Neural cell (in vitro differentiated cells): Measurements from ENCODE around the gene PSIP1.

Experiments
- EP300 ChIP-seq: fragments of 450-650 bp; conservative IDR thresholded peaks from 2 replicates; pipeline ENCODE4 v1.6.1; 2014; ENCODE audit warnings: antibody characterized with exemption, mild to moderate bottlenecking, moderate library complexity; ENCODE audit not compliant: poor library complexity, severe bottlenecking
- EZH2 ChIP-seq: fragments of 200-600, 300-800 bp; shearing (Covaris generic), sonication (generic); IDR thresholded peaks from 2 replicates; pipeline ENCODE4 v1.6.1; 2014; ENCODE audit warnings: antibody characterized with exemption, low read length, borderline replicate concordance, mild to moderate bottlenecking; ENCODE audit not compliant: insufficient read depth, poor library complexity, severe bottlenecking
- MXI1 ChIP-seq: fragments of 450-650 bp; conservative IDR thresholded peaks from 2 replicates; pipeline ENCODE4 v1.6.1; 2014; ENCODE audit warnings: antibody characterized with exemption, mild to moderate bottlenecking; ENCODE audit not compliant: poor library complexity, severe bottlenecking
- POLR2AphosphoS5 ChIP-seq: IDR thresholded peaks from 2 replicates; pipeline ENCODE4 v1.6.1; 2012
- RAD21 ChIP-seq: fragments of 450-650 bp; conservative IDR thresholded peaks from 2 replicates; pipeline ENCODE4 v1.6.1; 2014; ENCODE audit warnings: antibody characterized with exemption, mild to moderate bottlenecking, moderate library complexity
- SMC3 ChIP-seq: fragments of 450-650 bp; conservative IDR thresholded peaks from 2 replicates; pipeline ENCODE4 v1.6.1; 2014; ENCODE audit warnings: antibody characterized with exemption, mild to moderate bottlenecking, moderate library complexity; ENCODE audit not compliant: poor library complexity
- TAF1 ChIP-seq: IDR thresholded peaks from 2 replicates; pipeline ENCODE4 v1.6.1; 2012; ENCODE audit warnings: low read depth
- TF ChIP-seq, protein P1 (sequence below): fragments of 450-650 bp; IDR thresholded peaks from 2 replicates; pipeline ENCODE4 v1.5.1; 2014; ENCODE audit warnings: antibody characterized with exemption, mild to moderate bottlenecking, moderate library complexity; ENCODE audit not compliant: poor library complexity, severe bottlenecking
- TF ChIP-seq, protein P2 (sequence below): IDR thresholded peaks from 2 replicates; pipeline ENCODE4 v1.6.1; 2012; ENCODE audit warnings: borderline replicate concordance

DNA sequence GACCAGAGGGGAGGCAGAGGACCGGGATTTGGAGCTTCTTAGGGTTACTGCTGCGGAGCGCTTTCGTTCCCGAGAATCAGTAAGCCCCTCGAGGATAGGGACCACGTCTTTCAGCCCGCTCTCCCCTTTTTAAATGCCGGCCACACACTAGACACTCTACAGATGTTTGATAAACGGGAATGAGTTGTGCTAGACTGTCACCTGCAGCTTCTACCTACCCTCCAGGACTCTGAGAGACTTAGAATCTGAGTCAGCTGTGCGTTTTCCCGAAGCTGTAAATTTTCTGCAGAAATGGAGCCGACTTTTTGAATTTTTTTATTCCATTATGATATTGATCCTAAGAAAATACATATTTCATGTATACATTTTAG, 42.7 kb upstream of the PSIP1 start:
- TF ChIP-seq, protein P1, sequence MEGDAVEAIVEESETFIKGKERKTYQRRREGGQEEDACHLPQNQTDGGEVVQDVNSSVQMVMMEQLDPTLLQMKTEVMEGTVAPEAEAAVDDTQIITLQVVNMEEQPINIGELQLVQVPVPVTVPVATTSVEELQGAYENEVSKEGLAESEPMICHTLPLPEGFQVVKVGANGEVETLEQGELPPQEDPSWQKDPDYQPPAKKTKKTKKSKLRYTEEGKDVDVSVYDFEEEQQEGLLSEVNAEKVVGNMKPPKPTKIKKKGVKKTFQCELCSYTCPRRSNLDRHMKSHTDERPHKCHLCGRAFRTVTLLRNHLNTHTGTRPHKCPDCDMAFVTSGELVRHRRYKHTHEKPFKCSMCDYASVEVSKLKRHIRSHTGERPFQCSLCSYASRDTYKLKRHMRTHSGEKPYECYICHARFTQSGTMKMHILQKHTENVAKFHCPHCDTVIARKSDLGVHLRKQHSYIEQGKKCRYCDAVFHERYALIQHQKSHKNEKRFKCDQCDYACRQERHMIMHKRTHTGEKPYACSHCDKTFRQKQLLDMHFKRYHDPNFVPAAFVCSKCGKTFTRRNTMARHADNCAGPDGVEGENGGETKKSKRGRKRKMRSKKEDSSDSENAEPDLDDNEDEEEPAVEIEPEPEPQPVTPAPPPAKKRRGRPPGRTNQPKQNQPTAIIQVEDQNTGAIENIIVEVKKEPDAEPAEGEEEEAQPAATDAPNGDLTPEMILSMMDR: no peak
- TF ChIP-seq EP300 (no peak), POLR2AphosphoS5 (no peak), MXI1 (no peak), RAD21 (no peak), SMC3 (no peak), EZH2 (no peak), TAF1 (no peak)
- TF ChIP-seq, protein P2, sequence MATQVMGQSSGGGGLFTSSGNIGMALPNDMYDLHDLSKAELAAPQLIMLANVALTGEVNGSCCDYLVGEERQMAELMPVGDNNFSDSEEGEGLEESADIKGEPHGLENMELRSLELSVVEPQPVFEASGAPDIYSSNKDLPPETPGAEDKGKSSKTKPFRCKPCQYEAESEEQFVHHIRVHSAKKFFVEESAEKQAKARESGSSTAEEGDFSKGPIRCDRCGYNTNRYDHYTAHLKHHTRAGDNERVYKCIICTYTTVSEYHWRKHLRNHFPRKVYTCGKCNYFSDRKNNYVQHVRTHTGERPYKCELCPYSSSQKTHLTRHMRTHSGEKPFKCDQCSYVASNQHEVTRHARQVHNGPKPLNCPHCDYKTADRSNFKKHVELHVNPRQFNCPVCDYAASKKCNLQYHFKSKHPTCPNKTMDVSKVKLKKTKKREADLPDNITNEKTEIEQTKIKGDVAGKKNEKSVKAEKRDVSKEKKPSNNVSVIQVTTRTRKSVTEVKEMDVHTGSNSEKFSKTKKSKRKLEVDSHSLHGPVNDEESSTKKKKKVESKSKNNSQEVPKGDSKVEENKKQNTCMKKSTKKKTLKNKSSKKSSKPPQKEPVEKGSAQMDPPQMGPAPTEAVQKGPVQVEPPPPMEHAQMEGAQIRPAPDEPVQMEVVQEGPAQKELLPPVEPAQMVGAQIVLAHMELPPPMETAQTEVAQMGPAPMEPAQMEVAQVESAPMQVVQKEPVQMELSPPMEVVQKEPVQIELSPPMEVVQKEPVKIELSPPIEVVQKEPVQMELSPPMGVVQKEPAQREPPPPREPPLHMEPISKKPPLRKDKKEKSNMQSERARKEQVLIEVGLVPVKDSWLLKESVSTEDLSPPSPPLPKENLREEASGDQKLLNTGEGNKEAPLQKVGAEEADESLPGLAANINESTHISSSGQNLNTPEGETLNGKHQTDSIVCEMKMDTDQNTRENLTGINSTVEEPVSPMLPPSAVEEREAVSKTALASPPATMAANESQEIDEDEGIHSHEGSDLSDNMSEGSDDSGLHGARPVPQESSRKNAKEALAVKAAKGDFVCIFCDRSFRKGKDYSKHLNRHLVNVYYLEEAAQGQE: no peak
